A673 (cell line): Measurements from ENCODE around the gene FCRL1. TPM values are rescaled to one million over a fixed set of nuclear protein-coding genes. Genes with fewer than 3 reads are reported as not detected.

Experiments used
- BruUV-seq: library from RNA; stranded (reverse); fragments of 400-500 nt; replicated peaks from 2 replicates; lab custom pipeline; 2021; lab: Mats Ljungman, UMichigan
- CTCF ChIA-PET: fragments of 300-600 bp; sonication (Branson Sonifier 250); formaldehyde crosslinking; loops from one replicate; lab custom pipeline; 2022; ENCODE audit warnings: antibody characterized with exemption; lab: Charles Lee
- POLR2A ChIA-PET: fragments of 300-600 bp; sonication (Branson Sonifier 250); formaldehyde crosslinking; loops from one replicate; lab custom pipeline; 2022; ENCODE audit warnings: antibody characterized with exemption; ENCODE audit not compliant: low non-redundant PET; lab: Charles Lee
- DNase-seq: peaks from one replicate; pipeline ENCODE4 v3.0.0-alpha.2; 2015; ENCODE audit warnings: low spot score
- H3K27ac ChIP-seq: fragments of 200-600 bp; sonication (generic); 2 replicates; pipeline ENCODE4 v1.5.1; 2016; ENCODE audit warnings: mixed run types, low read depth, mild to moderate bottlenecking, mixed read lengths, antibody characterized with exemption, low read length; ENCODE audit not compliant: poor library complexity, severe bottlenecking
- H3K27me3 ChIP-seq: fragments of 200-600 bp; sonication (generic); replicated peaks from 2 replicates; pipeline ENCODE4 v1.6.1; 2017; ENCODE audit warnings: mixed run types, low read depth, mild to moderate bottlenecking, mixed read lengths, antibody characterized with exemption, low read length; ENCODE audit not compliant: insufficient read depth, poor library complexity
- H3K36me3 ChIP-seq: fragments of 200-600 bp; sonication (generic); 2 replicates; pipeline ENCODE4 v1.6.1; 2016; ENCODE audit warnings: mixed run types, mild to moderate bottlenecking, mixed read lengths, antibody characterized with exemption, low read length; ENCODE audit not compliant: insufficient read depth, poor library complexity, severe bottlenecking
- H3K4me1 ChIP-seq: fragments of 200-600 bp; sonication (generic); 2 replicates; pipeline ENCODE4 v1.6.1; 2017; ENCODE audit warnings: mixed run types, mild to moderate bottlenecking, mixed read lengths, antibody characterized with exemption, low read length; ENCODE audit not compliant: insufficient read depth, poor library complexity, severe bottlenecking
- H3K4me3 ChIP-seq: fragments of 200-600 bp; sonication (generic); 2 replicates; pipeline ENCODE4 v1.5.1; 2016; ENCODE audit warnings: low read depth, mixed run types, mild to moderate bottlenecking, mixed read lengths, low read length; ENCODE audit not compliant: poor library complexity, severe bottlenecking
- H3K9me3 ChIP-seq: fragments of 200-600 bp; sonication (generic); 2 replicates; pipeline ENCODE4 v1.6.1; 2016; ENCODE audit warnings: mixed run types, low read depth, mild to moderate bottlenecking, mixed read lengths, antibody characterized with exemption, low read length; ENCODE audit not compliant: poor library complexity, severe bottlenecking
- CTCF ChIP-seq: fragments of 300-800, 200-600 bp; sonication (generic); conservative IDR thresholded peaks from 2 replicates; pipeline ENCODE4 v1.5.1; 2017; ENCODE audit warnings: low read depth, mild to moderate bottlenecking, antibody characterized with exemption, low read length, moderate library complexity, mixed read lengths
- EZH2 ChIP-seq: fragments of 200-600 bp; sonication (generic); IDR thresholded peaks from 2 replicates; pipeline ENCODE4 v1.6.1; 2017; ENCODE audit warnings: borderline replicate concordance, low read depth, mild to moderate bottlenecking, mixed read lengths, antibody characterized with exemption, low read length; ENCODE audit not compliant: poor library complexity, severe bottlenecking
- intact Hi-C: fragments of 100-400 bp; cut with micrococcal nuclease; formaldehyde crosslinking; loops from one replicate; pipeline ENCODE4 v1.10.0; 2022; ENCODE audit not compliant: unreplicated experiment
- total RNA-seq: library from RNA; stranded (reverse); gene quantifications from 2 replicates; pipeline ENCODE4 v1.2.3, GENCODE V29; 2021

The FCRL1 gene
- total RNA-seq, 1 experiment from 2014 or later = not detected

DNA sequence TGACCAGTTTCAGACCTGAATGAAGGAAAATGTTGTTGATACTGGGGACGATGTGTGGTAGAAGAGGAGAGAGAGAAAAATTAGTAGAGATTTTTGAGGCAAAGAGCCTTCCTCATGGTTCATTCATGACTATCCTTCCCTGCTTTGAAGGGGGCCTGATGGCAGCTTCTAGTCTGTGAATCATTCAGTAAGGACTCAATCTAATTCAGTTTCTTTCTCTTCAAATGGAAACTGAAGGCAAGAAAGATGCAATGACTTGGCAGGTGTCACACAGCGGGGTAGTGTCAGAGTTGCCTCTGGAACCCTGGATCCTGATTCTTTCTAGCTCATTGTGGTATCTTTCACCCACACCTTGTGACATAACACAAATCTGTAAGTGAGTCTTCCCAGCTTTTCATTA lies 36.6 kb upstream of the FCRL1 start:
- no peak for TF ChIP-seq CTCF
- no peak for TF ChIP-seq EZH2
- CTCF ChIA-PET = no interaction called here
- no TSS peak for BruUV-seq

DNA sequence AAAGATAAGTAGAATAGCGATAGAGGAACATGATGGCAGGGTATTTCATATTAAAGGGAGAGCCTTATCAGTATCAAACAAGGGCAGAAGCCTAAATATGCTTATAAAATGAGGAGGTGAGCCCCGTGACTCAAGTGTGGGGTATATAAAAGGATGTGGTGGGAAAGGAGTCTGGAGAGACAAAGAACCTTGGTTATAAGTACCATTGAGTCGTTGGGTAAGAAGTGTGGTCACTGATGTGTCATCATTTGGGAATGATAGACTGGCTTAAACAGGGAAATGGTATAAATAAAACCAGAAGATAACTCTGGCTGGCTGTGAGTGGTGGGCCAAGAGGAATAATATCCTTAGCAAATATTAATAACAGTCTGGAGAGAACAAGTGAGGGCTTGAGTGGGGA lies 32.6 kb upstream of the FCRL1 start:
- CTCF ChIA-PET = no interaction called here
- Histone ChIP-seq H3K36me3 (no peaks in the 10 kb centered on the region), H3K4me1 (no peaks in the 10 kb centered on the region), H3K4me3 (no peak overlapping the region), H3K27me3 (peaks cover 12% of the 10 kb centered on the region), H3K9me3 (no peaks in the 10 kb centered on the region), H3K27ac (no peak overlapping the region)
- no peak for DNase-seq
- TF ChIP-seq EZH2 (no peak), CTCF (no peak)
- no TSS peak for BruUV-seq
- POLR2A ChIA-PET = no interaction called here
- intact Hi-C loops = no loop called here

More for the DNA sequence above, 36.6 kb upstream of the FCRL1 start:
- no peak overlapping the region for H3K27ac ChIP-seq
- DNase-seq = no peak
- H3K9me3 ChIP-seq = no peaks in the 10 kb centered on the region
- intact Hi-C loops = no loop called here
- H3K36me3 ChIP-seq = no peaks in the 10 kb centered on the region
- H3K27me3 ChIP-seq = peaks cover 33% of the 10 kb centered on the region
- no peak overlapping the region for H3K4me3 ChIP-seq
- POLR2A ChIA-PET = no interaction called here
- H3K4me1 ChIP-seq = no peaks in the 10 kb centered on the region

- no TSS peak for BruUV-seq
- POLR2A ChIA-PET = no interaction called here
- no peak for TF ChIP-seq CTCF
- no peak for TF ChIP-seq EZH2
These were observed 29.4 kb upstream of the FCRL1 start for GRCh38 chr1:157849229-157849875.

More at GRCh38 chr1:157849229-157849875, 29.4 kb upstream of the FCRL1 start:
- Histone ChIP-seq H3K4me3 (no peak overlapping the region), H3K27me3 (no peaks in the 10 kb centered on the region), H3K4me1 (no peaks in the 10 kb centered on the region), H3K9me3 (no peaks in the 10 kb centered on the region), H3K27ac (no peak overlapping the region), H3K36me3 (no peaks in the 10 kb centered on the region)
- no peak for DNase-seq
- CTCF ChIA-PET = no interaction called here
- intact Hi-C loops = no loop called here
